NT2/D1 (cell line): ENCODE data around the gene ACOT6.

Source experiments
- DNase-seq: peaks from one replicate; pipeline ENCODE4 v3.0.0-alpha.2; 2011; ENCODE audit warnings: low read depth, low spot score
- H3K27me3 ChIP-seq: 2 replicates; pipeline ENCODE4 v1.6.0; 2011; ENCODE audit warnings: mild to moderate bottlenecking; ENCODE audit not compliant: insufficient read length, insufficient read depth
- H3K36me3 ChIP-seq: 2 replicates; pipeline ENCODE4 v1.6.1; 2011; ENCODE audit warnings: mild to moderate bottlenecking, low read length, mixed read lengths; ENCODE audit not compliant: insufficient read depth, insufficient read length
- H3K4me1 ChIP-seq: 2 replicates; pipeline ENCODE4 v1.5.1; 2011; ENCODE audit not compliant: insufficient read depth, insufficient read length
- H3K4me3 ChIP-seq: 2 replicates; pipeline ENCODE4 v1.5.1; 2011; ENCODE audit warnings: low read depth; ENCODE audit not compliant: insufficient read length
- H3K9ac ChIP-seq: 2 replicates; pipeline ENCODE4 v1.6.0; 2011; ENCODE audit warnings: low read depth; ENCODE audit not compliant: insufficient read length
- H3K9me3 ChIP-seq: 2 replicates; pipeline ENCODE4 v1.5.1; 2011; ENCODE audit warnings: mild to moderate bottlenecking, low read length; ENCODE audit not compliant: insufficient read depth
- SUZ12 ChIP-seq: IDR thresholded peaks from 2 replicates; pipeline ENCODE4 v1.6.1; 2011; ENCODE audit not compliant: insufficient read length, insufficient read depth; ENCODE audit errors: extremely low read depth
- YY1 ChIP-seq: IDR thresholded peaks from 2 replicates; pipeline ENCODE4 v1.6.1; 2011; ENCODE audit not compliant: insufficient read length, insufficient read depth
- ZNF274 ChIP-seq: IDR thresholded peaks from 2 replicates; pipeline ENCODE4 v1.6.1; 2011; ENCODE audit warnings: mild to moderate bottlenecking, low read depth, low read length

Gene ACOT6

GRCh38 chr14:73660511-73660910 is 48.2 kb downstream of the ACOT6 start:
- Histone ChIP-seq H3K36me3 (no peaks in the 10 kb centered on the region), H3K4me1 (no peaks in the 10 kb centered on the region), H3K9me3 (no peaks in the 10 kb centered on the region), H3K27me3 (no peaks in the 10 kb centered on the region), H3K9ac (no peak overlapping the region), H3K4me3 (no peak overlapping the region)
- DNase-seq: no peak
- TF ChIP-seq SUZ12: no peak
- no peak for TF ChIP-seq ZNF274
- no peak for TF ChIP-seq YY1

DNA sequence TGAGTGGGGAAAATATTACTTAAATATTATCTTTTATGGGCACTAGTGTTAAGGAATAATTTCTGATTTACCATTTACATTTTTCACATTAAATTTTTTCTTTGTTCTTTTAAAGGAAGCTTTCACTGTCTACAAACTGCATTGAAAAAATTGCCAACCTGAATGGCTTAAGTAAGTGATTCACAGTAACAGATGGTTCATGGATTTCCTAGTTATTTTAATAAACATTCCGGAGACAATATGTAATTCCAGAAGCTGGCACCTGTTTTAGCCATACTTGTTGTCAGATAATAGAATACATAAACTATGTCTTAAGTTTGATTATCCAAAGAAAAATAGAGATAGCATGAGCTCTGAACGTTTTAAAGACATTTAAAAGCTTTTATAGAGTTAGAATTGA is 49.6 kb downstream of the ACOT6 start:
- Histone ChIP-seq H3K9me3 (no peaks in the 10 kb centered on the region), H3K36me3 (no peaks in the 10 kb centered on the region), H3K27me3 (no peaks in the 10 kb centered on the region), H3K4me3 (no peak overlapping the region), H3K4me1 (no peaks in the 10 kb centered on the region), H3K9ac (no peak overlapping the region)
- TF ChIP-seq YY1 (no peak), ZNF274 (no peak), SUZ12 (no peak)
- DNase-seq: no peak

DNA sequence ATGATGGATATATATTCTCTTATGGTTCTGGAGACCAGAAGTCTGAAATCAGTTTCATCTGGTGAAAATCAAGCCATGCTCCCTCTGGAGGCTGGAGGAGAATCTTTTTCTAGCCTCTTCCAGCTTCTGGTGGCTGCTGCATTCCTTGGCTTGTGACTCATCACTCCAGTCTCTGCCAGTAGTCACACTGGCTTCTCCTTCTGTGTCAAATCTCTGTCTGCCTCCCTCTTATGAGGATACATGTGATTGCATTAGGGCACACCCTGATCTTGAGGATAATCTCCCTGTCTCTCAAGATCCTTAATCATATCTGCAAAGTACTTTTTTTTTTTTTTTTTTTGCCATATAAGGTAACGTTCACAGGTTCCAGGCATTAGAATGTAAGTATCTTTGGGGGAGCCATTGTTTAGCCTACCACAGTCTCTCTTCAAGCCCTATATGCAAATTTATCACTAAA is 50.2 kb downstream of the ACOT6 start:
- Histone ChIP-seq H3K36me3 (no peaks in the 10 kb centered on the region), H3K4me1 (no peaks in the 10 kb centered on the region), H3K4me3 (no peak overlapping the region), H3K9ac (no peak overlapping the region), H3K27me3 (no peaks in the 10 kb centered on the region), H3K9me3 (no peaks in the 10 kb centered on the region)
- DNase-seq: peak; percentile 49
- no peak for TF ChIP-seq SUZ12
- no peak for TF ChIP-seq YY1
- no peak for TF ChIP-seq ZNF274

GRCh38 chr14:73663548-73664212 is 51.4 kb downstream of the ACOT6 start:
- no peak for DNase-seq
- TF ChIP-seq YY1 (no peak), ZNF274 (no peak), SUZ12 (no peak)
- H3K36me3 ChIP-seq: no peaks in the 10 kb centered on the region

GRCh38 chr14:73665130-73665529 is 52.8 kb downstream of the ACOT6 start:
- H3K9ac ChIP-seq: no peak overlapping the region
- DNase-seq: no peak
- no peak for TF ChIP-seq YY1
- no peak for TF ChIP-seq SUZ12
- no peak for TF ChIP-seq ZNF274
- H3K4me3 ChIP-seq: no peak overlapping the region
- no peaks in the 10 kb centered on the region for H3K4me1 ChIP-seq
- H3K36me3 ChIP-seq: no peaks in the 10 kb centered on the region
- H3K9me3 ChIP-seq: no peaks in the 10 kb centered on the region
- H3K27me3 ChIP-seq: no peaks in the 10 kb centered on the region

More at GRCh38 chr14:73663548-73664212, 51.4 kb downstream of the ACOT6 start:
- no peaks in the 10 kb centered on the region for H3K9me3 ChIP-seq
- no peak overlapping the region for H3K9ac ChIP-seq
- no peaks in the 10 kb centered on the region for H3K27me3 ChIP-seq
- H3K4me1 ChIP-seq: no peaks in the 10 kb centered on the region
- no peak overlapping the region for H3K4me3 ChIP-seq

GRCh38 chr14:73666583-73666982 is 54.3 kb downstream of the ACOT6 start:
- DNase-seq: no peak
- no peaks in the 10 kb centered on the region for H3K4me1 ChIP-seq
- no peak overlapping the region for H3K9ac ChIP-seq
- H3K36me3 ChIP-seq: no peaks in the 10 kb centered on the region
- no peak overlapping the region for H3K4me3 ChIP-seq
- no peak for TF ChIP-seq ZNF274
- no peak for TF ChIP-seq SUZ12
- no peak for TF ChIP-seq YY1
- H3K9me3 ChIP-seq: no peaks in the 10 kb centered on the region
- H3K27me3 ChIP-seq: no peaks in the 10 kb centered on the region

DNA sequence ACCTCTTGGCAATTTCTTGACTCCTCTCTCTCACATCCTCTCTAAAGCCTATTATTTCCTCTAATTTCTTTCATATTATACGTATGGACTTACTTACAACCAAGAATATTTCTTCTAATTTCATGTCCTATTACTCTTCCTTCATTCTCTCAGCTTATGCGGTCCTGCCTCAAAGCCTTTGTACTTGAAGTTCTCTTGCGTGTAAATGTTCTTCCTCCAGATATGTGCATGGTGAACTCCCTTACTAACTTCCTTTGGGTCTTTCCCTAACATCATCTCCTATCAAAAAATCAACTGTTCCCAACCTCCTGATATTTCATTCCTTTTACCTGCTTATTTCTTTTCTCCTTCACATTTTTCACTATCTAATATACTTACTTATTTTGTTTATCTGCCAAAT is 55.5 kb downstream of the ACOT6 start:
- no peak for TF ChIP-seq ZNF274
- TF ChIP-seq YY1: no peak
- TF ChIP-seq SUZ12: no peak
- H3K36me3 ChIP-seq: peaks cover 2% of the 10 kb centered on the region
- no peaks in the 10 kb centered on the region for H3K27me3 ChIP-seq
- no peaks in the 10 kb centered on the region for H3K4me1 ChIP-seq
- DNase-seq: no peak
- no peak overlapping the region for H3K4me3 ChIP-seq
- H3K9me3 ChIP-seq: no peaks in the 10 kb centered on the region
- no peak overlapping the region for H3K9ac ChIP-seq
